ENCODE results near the gene STARD9. TPM values are rescaled to one million over a fixed set of nuclear protein-coding genes. Genes with fewer than 3 reads are reported as not detected.

Gene STARD9
- total RNA-seq, 1 experiment from 2014 or later = 5.0 TPM

GRCh38 chr15:42628761-42629160 is 53.4 kb downstream of the STARD9 start:
- H3K4me2 ChIP-seq (ENCODE audit: low read length) = no peak overlapping the region
- H3K9me2 ChIP-seq (ENCODE audit: insufficient read depth) = no peaks in the 10 kb centered on the region
- DNase-seq (ENCODE audit: low read depth, low spot score) (no peak), ATAC-seq (no peak)
- H3K27me3 ChIP-seq (ENCODE audit: insufficient read depth, low read length) = no peaks in the 10 kb centered on the region
- no peaks in the 10 kb centered on the region for H3K36me3 ChIP-seq (ENCODE audit: control insufficient read depth in 1 of 2, insufficient read depth in 2 of 2, low read length in 2 of 2)
- H3K9ac ChIP-seq (ENCODE audit: low read length) = no peak overlapping the region
- H3K4me1 ChIP-seq (ENCODE audit: control insufficient read depth in 1 of 2, insufficient read depth in 2 of 2, low read length in 2 of 2) = no peaks in the 10 kb centered on the region
- ChIA-PET POLR2A (no interaction called here), CTCF (no interaction called here), RAD21 (ENCODE audit: low non-redundant PET in 1 of 2, low total read pairs in 2 of 2, uncharacterized antibody in 2 of 2, unreplicated experiment in 2 of 2) (no interaction called here)
- H3K4me3 ChIP-seq (replicated peaks in 1 of 2; ENCODE audit: low read depth in 1 of 2, low read length in 2 of 2) = no peak overlapping the region
- no peak for TF ChIP-seq POLR2AphosphoS5 (IDR thresholded peaks at IDR 0.05; ENCODE audit: low read depth, low read length)
- no peak for TF ChIP-seq FOSL1 (IDR thresholded peaks at IDR 0.05; ENCODE audit: low read depth)
- TF ChIP-seq YY1 (IDR thresholded peaks at IDR 0.05; ENCODE audit: extremely low read depth, insufficient replicate concordance, low read depth, low read length) = no peak
- TF ChIP-seq ZNF274 (IDR thresholded peaks at IDR 0.05; ENCODE audit: low read depth, low read length) = no peak
- no peak for TF ChIP-seq ZFX (IDR thresholded peaks at IDR 0.05)
- no peak for TF ChIP-seq RAD21 (IDR thresholded peaks at IDR 0.05; ENCODE audit: low read depth)
- no peak for TF ChIP-seq ELF1 (IDR thresholded peaks at IDR 0.05; ENCODE audit: borderline replicate concordance, low read depth)
- no peak for TF ChIP-seq REST (IDR thresholded peaks at IDR 0.05; ENCODE audit: low read depth)
- TF ChIP-seq SRF (IDR thresholded peaks at IDR 0.05; ENCODE audit: low read depth) = no peak
- TF ChIP-seq ATF3 (IDR thresholded peaks at IDR 0.05) = no peak
- TF ChIP-seq SIN3A (IDR thresholded peaks at IDR 0.05; ENCODE audit: low read depth) = no peak
- no peak for TF ChIP-seq POLR2A (IDR thresholded peaks at IDR 0.05; ENCODE audit: borderline replicate concordance, extremely low read depth, insufficient read depth, insufficient read length)
- no peak overlapping the region for H2AFZ ChIP-seq (ENCODE audit: low read depth, low read length, poor library complexity, severe bottlenecking)
- H4K20me1 ChIP-seq (ENCODE audit: insufficient read depth) = no peaks in the 10 kb centered on the region; the same call in 1 of the 2 replicates
- H3K27ac ChIP-seq (ENCODE audit: low read depth, low read length) = no peak overlapping the region
- BruUV-seq (replicated peaks) = no TSS peak
- intact Hi-C loops (cut with micrococcal nuclease) = no loop called here
- no peaks in the 10 kb centered on the region for H3K9me3 ChIP-seq (ENCODE audit: control insufficient read depth in 1 of 2, insufficient read depth in 1 of 2, low read depth in 1 of 2, low read length in 2 of 2)
- no peaks in the 10 kb centered on the region; the same call in 1 of the 2 replicates for H3K79me2 ChIP-seq (ENCODE audit: insufficient read depth, low read length)
